LNCaP clone FGC (cell line): Measurements from ENCODE around the gene SPIN3.

ENCODE experiments used
- DNase-seq: peaks from one replicate; pipeline ENCODE4 v3.0.0-alpha.2; 2011; ENCODE audit warnings: low read depth
- H3K4me3 ChIP-seq: 2 replicates; pipeline ENCODE4 v1.5.1; 2011; ENCODE audit warnings: mild to moderate bottlenecking, low read depth, low read length, control low read depth
- TF ChIP-seq, protein P1 (sequence below): IDR thresholded peaks from 2 replicates; pipeline ENCODE4 v1.5.1; 2012; ENCODE audit warnings: mild to moderate bottlenecking; ENCODE audit not compliant: control insufficient read depth, insufficient read depth; ENCODE audit errors: extremely low read depth

SPIN3 gene

DNA sequence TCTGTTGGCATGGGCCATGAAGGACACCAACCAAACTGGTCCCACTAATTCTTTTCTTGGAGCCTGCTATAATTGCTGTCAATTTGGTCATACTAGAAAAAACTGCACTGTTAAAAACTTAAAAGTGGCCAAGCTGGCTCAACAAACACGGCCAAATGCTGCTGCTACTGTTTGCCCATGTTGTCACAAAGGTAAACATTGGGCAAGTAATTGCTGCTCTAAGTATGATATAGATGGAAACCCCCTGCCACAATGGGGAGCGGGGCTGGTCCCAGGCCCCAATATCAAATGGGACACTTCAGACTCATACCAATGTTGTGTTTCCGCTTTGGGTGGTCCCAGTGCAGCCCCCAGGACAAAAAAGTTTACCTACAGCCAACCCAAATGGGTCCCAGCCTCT, 52.1 kb downstream of the SPIN3 start:
- no peak overlapping the region for H3K4me3 ChIP-seq
- DNase-seq, result peak; percentile 43
- TF ChIP-seq, protein P1, sequence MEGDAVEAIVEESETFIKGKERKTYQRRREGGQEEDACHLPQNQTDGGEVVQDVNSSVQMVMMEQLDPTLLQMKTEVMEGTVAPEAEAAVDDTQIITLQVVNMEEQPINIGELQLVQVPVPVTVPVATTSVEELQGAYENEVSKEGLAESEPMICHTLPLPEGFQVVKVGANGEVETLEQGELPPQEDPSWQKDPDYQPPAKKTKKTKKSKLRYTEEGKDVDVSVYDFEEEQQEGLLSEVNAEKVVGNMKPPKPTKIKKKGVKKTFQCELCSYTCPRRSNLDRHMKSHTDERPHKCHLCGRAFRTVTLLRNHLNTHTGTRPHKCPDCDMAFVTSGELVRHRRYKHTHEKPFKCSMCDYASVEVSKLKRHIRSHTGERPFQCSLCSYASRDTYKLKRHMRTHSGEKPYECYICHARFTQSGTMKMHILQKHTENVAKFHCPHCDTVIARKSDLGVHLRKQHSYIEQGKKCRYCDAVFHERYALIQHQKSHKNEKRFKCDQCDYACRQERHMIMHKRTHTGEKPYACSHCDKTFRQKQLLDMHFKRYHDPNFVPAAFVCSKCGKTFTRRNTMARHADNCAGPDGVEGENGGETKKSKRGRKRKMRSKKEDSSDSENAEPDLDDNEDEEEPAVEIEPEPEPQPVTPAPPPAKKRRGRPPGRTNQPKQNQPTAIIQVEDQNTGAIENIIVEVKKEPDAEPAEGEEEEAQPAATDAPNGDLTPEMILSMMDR, result no peak
